IPS DF 4.7 (cell line): ENCODE data around the gene RASL11B.

Experiments
- DNase-seq: peaks from one replicate; pipeline ENCODE4 v3.0.0-alpha.2; 2013; ENCODE audit warnings: low spot score; ENCODE audit errors: extremely low read depth

The RASL11B gene

DNA sequence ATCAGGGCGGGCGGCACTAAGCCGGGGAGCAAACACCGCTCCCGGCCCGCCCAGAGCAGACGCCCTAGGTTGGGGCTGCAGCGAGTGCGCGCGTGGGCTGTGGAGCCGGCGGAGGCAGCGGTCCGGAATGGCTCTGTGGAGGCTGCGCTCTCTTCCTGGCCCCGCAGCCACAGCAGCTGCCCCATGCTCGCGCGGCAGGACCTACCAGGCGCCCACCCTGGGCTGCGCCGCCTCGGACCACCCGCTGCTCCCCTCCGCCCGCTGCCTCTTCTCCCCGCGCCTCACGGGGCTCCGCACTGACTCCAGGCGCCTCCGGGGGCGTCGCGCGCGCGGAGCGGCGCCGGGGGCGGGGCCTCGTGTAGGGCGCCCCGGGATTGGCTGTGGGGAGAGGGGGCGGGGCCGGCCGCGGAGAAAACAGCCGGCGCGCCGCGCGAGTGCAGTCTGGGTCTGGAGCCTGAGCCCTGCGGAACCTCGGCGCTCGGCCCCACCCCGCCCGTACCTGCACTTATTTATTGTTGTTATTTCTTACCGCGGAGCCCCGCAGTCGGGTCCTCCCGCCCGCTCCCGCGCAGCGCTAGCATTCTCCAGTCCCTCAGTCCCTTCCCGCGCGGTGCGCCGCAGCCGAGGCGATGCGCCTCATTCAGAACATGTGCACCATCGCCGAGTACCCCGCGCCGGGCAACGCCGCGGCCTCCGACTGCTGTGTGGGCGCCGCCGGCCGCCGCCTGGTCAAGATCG lies at the start of gene RASL11B:
Gene RASL11B (plus strand): TSS at position 439 of the 738 bp plus-strand sequence. CDS start 191 bp downstream, at position 630.
- no peak for DNase-seq

DNA sequence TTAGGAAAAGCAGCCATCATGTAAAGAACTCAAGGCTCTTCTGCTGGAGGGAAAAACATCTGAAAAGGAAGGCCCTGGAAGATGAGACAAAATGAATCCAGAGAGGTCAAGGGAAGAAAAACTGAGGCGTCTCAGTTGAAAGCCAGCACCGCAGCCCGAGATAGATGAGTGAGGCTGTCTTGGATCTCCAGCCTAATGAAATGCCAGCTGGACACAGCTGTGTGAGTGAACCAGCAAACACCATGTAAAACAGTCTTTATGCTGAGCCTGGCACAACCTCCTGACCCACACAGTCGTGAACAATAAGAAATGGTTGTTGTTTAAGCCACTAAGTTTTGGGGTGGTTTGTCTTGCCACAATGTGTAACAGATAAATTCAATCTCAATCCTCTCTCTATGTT lies 48.6 kb upstream of the RASL11B start:
- no peak for DNase-seq

- DNase-seq: no peak
Observed at GRCh38 chr4:52822583-52822971, 39.5 kb upstream of the RASL11B start.

DNA sequence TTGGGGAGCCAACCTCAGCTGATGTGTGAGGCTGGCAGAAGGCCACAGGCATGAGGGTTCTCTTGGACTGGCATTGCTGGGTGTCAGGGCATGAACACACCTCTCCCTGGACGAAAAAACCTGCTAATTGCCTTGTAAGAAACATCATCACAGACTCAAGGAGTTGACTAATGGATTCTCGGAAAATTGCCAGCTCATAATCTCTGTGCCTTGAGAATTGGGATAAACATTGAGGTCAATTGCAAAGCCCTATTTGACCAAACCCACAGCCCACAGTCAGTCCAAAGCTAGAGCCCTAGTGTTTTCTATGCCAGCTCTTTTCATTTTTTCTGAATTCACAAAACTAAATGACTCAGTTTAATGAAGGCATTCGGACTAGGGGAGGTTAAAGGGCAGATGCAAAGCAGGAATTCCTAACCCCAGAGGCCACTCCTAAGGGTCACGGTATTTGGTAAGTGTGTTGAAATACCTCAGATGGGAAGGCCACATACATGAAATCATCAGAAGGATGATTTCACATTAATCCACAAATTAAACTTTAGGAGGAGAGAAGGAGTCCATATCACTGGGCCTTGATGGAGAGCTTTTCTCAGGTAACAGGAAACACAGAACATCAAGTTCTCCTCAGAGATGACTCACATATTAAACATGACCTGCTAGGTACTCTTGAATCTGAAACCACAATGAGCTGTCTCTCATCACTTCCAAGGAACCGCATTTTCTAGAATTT lies 39.0 kb upstream of the RASL11B start:
- DNase-seq: no peak

DNA sequence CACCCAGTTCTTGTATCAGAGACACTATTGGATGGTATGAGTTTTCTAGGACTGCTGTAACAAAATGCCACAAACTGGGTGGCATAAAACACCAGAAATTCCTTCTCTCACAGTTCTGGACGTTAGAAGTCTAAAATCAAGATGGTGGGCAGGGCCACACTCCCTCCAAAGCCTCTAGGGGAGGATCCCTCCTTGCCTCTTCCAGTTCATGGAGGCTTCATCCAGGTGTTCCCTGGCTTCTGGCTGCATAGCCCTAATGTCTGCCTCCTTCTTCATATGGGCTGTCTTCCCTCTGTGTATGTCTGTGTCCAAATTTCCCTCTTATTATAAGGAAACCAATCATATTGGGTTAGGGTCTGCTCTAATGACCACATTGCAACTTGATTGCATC lies 38.4 kb upstream of the RASL11B start:
- no peak for DNase-seq

- no peak for DNase-seq
Observed at GRCh38 chr4:52824270-52824602, 37.9 kb upstream of the RASL11B start.

DNA sequence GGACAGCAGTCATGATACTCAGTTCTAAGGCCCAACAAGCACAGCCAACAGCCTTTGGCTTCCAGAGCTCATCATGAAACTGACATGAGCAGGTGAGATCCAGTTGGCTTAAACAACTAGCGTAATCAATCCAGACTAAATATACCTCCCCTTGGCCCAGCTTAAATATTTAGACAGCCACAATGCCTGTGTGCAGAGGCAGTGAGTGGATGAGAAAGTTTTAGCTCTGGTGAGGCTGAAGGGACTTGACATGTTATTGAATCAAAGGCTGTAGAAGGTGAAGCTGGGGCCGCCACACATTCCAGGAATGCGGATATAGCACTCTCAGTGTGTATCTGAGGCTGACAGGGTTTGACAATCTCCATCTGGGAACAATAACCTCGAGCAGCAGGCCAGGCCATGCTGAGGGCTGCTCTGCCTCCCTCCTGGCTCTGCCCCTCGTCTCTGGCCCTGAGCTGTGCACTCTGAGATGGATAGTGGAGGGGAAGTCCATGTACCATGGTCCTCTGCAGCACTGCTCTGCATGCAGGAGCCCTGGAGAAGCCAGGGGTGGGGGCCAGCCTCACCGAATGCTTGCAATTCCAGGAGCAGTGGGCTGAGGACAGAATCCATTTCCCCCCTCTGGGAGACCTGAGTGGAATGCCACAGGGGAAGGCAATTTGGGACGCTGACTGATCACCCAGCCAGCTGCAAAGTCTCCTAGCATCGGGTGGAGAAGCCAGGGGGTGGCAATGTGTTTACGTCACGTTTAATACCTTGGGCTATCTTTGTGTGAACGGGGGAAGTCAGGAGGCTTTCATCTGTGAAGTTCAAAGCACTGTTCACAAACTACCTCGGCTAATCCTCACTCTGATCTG lies 37.3 kb upstream of the RASL11B start:
- no peak for DNase-seq

GRCh38 chr4:52825460-52826090 lies 36.5 kb upstream of the RASL11B start:
- DNase-seq: no peak

DNA sequence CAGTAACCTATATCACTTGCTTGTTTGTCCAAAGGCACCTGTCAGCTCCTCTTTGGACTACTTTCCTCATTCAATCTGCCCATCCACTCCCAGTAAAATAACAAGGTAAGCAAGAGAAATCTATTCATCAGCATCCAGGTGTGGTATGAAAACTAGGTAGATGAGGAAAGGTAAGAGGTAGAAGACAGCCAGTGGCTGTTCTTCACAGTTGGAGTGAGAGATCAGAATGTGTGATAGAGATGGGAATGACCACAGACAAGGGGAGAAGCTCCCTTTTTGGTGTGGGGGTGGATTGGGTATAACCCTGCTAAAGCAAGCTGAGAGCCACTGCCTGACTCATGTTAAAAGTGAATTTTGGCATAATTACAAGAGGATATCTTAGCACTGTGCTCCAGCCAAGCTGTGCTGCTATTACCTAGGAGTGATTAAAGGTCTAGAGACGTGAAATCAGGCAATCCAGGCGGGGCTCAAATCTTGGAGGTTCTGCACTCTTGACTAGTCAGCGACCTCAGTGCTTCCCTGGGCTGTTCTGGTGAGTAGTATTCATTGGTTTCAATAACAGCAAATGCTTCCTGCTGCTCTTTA lies 28.1 kb upstream of the RASL11B start:
- DNase-seq: no peak

GRCh38 chr4:52834641-52835456 lies 27.3 kb upstream of the RASL11B start:
- peak; percentile 72 for DNase-seq

GRCh38 chr4:52836120-52836519 lies 26.0 kb upstream of the RASL11B start:
- no peak for DNase-seq

DNA sequence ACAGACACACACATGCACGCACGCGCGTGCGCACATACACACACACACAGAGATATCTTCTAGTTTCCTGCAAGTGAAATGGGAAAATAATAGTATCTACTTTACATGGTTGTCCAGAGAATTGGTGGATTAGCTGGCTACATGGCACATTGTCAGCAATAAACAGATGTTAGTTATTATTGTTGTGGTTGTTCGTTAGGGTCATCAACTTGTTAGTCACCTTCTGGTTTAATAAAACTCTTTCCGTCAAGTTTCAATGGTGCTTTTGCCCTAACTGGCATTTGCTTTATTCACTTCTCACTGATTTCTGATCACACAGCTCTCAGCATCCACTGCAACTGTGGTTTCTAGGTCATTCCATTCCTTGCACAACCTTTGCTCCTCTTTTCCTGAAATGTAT lies 25.4 kb upstream of the RASL11B start:
- DNase-seq: no peak

DNA sequence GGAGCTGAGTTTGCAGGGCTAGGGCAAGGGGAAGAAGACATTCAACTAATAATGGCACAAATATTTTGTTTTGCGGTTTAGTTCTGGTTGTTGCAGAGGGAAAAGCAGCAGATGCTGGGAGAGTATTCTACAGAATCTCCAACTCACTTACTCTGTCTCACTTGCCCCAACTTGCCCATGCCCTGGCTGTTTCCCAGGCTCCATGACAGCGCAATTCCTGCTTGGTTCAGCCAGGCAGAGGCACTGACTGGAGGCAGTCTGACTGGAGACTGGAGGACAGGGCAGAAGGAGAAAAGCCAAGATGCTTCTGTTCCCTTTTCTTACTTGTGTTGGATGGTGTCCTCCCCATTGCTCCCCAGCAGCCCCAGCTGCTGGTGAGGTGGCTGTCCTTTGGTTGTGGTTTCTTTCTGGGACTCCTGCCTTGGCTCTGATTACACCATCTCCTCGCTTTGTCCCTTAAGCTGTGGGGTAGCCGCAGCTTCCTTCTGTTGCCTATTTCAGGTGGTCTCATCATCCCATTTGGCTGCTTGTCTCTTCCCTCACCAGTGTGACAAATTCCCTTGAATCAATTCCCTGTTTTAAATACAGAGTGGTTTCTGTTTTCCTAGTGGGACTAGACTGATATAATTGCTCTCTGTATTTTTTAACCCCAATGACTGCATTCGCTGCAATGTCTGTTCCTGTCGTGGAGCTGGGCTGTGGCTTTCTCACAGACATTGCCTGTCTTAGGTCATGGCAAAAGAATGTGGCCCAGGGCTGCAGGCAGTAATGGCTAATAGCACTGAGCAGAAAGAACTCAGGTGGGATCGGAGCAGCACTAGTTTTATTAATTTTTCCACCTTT lies 24.2 kb upstream of the RASL11B start:
- DNase-seq: no peak

DNA sequence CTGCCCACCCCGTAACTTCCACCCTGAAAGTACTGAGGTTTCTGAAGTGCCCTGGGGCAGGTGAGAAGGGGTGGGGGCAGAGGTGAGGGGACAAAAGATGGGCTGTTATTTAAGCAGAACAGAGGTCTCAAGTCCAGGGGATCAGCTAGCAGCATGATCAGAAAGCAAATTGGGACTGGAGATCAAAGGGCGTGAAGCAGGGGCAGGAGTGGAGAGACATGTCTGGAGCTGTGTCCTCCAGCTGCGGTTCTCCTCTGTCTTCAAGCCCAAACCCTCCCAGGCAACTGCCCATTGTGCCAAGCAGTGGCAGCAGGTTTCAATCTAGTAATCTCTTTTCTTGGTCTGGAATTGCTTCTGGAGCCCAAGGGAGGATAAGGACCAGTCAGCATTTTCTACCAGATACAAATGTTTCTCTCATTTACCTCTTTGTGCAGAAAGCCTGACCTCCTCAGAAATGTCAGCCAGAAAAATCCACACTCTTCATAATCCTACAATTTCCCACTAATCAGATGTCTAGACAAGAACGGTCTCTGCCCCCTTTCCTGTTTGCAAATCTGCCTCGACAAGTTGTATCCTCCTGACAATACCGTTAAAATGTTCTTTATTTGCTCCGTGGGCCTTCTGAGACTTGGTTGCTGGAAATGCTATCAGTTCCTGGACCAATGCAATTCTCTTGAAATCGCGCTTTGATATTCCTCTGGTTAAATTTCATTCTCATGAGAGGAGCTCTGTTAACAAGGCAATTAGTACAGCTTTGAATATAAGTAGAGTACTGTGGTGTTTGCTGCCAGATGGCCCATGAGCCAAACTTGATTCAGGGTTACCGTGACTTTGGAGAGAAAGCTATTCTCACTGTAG lies 23.2 kb upstream of the RASL11B start:
- DNase-seq: no peak

GRCh38 chr4:52840531-52841370 lies 21.4 kb upstream of the RASL11B start:
- no peak for DNase-seq

- no peak for DNase-seq
Observed at GRCh38 chr4:52841682-52842456, 20.2 kb upstream of the RASL11B start.

DNA sequence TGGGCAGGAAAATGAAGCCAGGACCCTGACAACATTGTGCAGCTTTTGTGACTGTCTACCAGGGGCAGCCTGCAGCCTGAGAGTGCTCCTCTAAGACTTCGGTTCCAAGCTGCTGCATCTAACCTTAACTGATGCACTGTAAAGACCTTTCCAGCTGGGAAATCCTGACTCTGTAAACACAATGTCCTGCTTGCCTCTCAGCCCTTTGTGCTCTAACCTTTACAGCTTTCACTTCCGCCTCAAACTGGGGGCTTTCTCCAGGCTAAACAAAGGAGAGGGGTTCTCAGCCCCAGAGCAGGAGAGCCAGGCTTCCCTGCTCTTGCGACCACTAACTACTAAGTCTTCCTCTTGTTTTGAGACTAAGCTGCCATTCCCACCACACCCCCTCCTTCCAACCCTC lies 19.3 kb upstream of the RASL11B start:
- no peak for DNase-seq
